Activated T-cell treated with anti-CD3 and anti-CD28 coated beads, Interleukin-2, amount 50 U/mL, for 72 hours (primary cell): ENCODE results near the gene CAAP1. TPM values are rescaled to one million over a fixed set of nuclear protein-coding genes. Genes with fewer than 3 reads are reported as not detected.

Source experiments
- ATAC-seq, 2 donors: fragments of 150-1000 bp; cut with Tn5 transposase; replicated peaks in 1 of 2; 2 replicates each; pipeline ENCODE4 v1.10.0; 2021; ENCODE audit warnings: moderate library complexity in 2 of 2, mild to moderate bottlenecking in 1 of 2
- DNase-seq, 2 donors: peaks; one replicate each; pipeline ENCODE4 v3.0.0; 2021 to 2022; ENCODE audit warnings: mixed read lengths in 1 of 2
- H3K27ac Mint-ChIP-seq: one replicate; pipeline ENCODE4 v1.8.0; 2022; ENCODE audit warnings: mild to moderate bottlenecking, moderate library complexity, mixed read lengths
- H3K27me3 Mint-ChIP-seq: one replicate; pipeline ENCODE4 v1.8.0; 2022; ENCODE audit warnings: low read depth, mixed read lengths
- H3K36me3 Mint-ChIP-seq, 2 donors: one replicate each; pipeline ENCODE4 v1.8.0; 2022; ENCODE audit warnings: mixed read lengths in 2 of 2, mild to moderate bottlenecking in 1 of 2; ENCODE audit not compliant: insufficient read depth in 2 of 2
- H3K4me1 Mint-ChIP-seq: one replicate; pipeline ENCODE4 v1.8.0; 2022; ENCODE audit warnings: low read depth, mixed read lengths
- H3K4me3 Mint-ChIP-seq, 2 donors: one replicate each; pipeline ENCODE4 v1.8.0; 2022; ENCODE audit warnings: mild to moderate bottlenecking in 2 of 2, mixed read lengths in 2 of 2, moderate library complexity in 2 of 2
- H3K9me3 Mint-ChIP-seq, 2 donors: one replicate each; pipeline ENCODE4 v1.8.0; 2022; ENCODE audit warnings: mixed read lengths in 2 of 2
- total RNA-seq, 2 donors: library from RNA; stranded (reverse); gene quantifications; one replicate each; pipeline ENCODE4 v1.2.3, GENCODE V29; 2022

The CAAP1 gene
- total RNA-seq, 2 donors from 2014 or later = 16.6 to 17.6 TPM

DNA sequence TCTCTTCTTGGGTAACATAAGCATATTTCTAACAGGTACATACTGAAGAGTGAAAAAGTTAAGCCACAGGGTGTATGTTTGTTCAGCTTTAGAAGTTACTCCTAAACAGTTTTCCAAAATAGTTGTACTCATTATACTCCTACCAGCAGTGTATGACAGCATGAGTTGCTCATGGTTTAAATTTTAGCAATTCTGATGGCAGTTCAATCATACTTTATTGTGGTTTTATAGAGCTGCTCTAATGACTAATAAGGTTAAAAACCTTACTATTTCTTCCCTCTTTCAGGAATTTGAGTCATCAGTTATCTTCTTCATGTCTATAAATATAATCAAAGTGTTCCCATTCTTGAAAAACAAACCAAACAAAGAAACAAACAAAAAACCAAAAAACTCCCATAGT, 81.5 kb downstream of the CAAP1 start:
- no peak overlapping the region for H3K27ac Mint-ChIP-seq
- H3K27me3 Mint-ChIP-seq = no peaks in the 10 kb centered on the region
- no peaks in the 10 kb centered on the region for H3K36me3 Mint-ChIP-seq
- H3K4me1 Mint-ChIP-seq = no peaks in the 10 kb centered on the region
- no peaks in the 10 kb centered on the region for H3K9me3 Mint-ChIP-seq
- H3K4me3 Mint-ChIP-seq = no peak overlapping the region
- DNase-seq (no peak), ATAC-seq (no peak)

DNA sequence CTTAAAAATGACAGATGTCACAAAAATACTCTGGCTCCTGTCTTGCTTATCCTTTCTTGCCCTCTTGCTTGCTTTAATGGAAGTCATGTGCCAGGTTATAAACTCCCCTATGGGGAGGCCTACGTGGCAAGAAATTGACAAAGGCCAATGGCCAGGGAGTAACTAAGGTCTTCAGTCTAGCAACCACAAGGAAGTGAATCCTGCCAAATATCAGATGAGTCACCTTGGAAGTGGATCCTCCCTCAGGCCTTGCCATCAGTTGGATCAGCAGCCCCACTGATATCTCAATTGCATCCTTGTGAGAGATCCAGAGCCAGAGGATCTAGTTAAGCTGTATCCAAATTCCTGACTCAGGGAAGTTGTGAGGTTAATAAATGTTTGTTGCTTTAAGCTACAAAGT, 82.8 kb downstream of the CAAP1 start:
- no peak for ATAC-seq
- Mint-ChIP-seq H3K27me3 (no peaks in the 10 kb centered on the region), H3K9me3 (no peaks in the 10 kb centered on the region), H3K36me3 (no peaks in the 10 kb centered on the region), H3K4me3 (no peak overlapping the region), H3K4me1 (no peaks in the 10 kb centered on the region), H3K27ac (no peak overlapping the region)
- DNase-seq = no peak

DNA sequence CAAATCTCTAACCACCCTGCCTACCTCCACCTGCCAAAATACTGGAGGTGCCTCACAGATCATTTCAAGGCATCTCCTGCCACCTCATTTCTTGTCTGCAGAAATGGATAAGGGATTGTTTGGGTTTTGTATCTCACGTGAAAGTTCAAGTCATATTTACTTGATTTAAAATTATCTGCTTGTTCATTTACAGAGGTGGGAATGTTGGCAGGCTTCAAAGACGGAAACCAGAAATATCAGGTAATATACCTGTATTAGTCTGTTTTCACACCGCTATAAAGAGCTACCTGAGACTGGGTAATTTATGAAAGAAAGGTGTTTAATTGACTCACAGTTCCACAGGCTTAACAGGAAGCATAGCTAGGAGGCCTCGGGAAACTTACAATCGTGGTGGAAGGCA, 85.4 kb downstream of the CAAP1 start:
- no peaks in the 10 kb centered on the region for H3K4me1 Mint-ChIP-seq
- ATAC-seq (no peak), DNase-seq (no peak)
- no peaks in the 10 kb centered on the region for H3K27me3 Mint-ChIP-seq
- H3K36me3 Mint-ChIP-seq = no peaks in the 10 kb centered on the region
- H3K27ac Mint-ChIP-seq = no peak overlapping the region
- no peaks in the 10 kb centered on the region for H3K9me3 Mint-ChIP-seq
- H3K4me3 Mint-ChIP-seq = no peak overlapping the region

DNA sequence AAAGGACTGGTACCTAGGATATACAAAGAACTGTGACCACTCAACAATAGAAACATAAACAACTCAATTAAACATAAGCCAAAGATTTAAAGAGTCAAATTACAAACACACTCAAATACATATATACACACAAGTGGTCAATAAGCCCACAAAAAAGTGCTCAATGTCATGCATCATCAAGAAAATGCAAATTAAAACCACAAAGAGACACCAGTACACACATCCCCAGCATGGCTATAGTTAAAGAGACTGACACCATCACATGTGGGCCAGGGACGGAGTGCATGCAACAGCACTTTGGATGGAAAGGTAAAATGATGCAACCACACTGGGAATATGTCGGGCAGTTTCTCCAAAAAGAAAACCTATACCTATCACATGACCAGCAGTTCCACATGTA, 89.7 kb downstream of the CAAP1 start:
- ATAC-seq (no peak), DNase-seq (no peak)
- no peak overlapping the region for H3K4me3 Mint-ChIP-seq
- no peak overlapping the region for H3K27ac Mint-ChIP-seq
- no peaks in the 10 kb centered on the region for H3K36me3 Mint-ChIP-seq
- H3K4me1 Mint-ChIP-seq = no peaks in the 10 kb centered on the region
- no peaks in the 10 kb centered on the region for H3K27me3 Mint-ChIP-seq
- no peaks in the 10 kb centered on the region for H3K9me3 Mint-ChIP-seq

DNA sequence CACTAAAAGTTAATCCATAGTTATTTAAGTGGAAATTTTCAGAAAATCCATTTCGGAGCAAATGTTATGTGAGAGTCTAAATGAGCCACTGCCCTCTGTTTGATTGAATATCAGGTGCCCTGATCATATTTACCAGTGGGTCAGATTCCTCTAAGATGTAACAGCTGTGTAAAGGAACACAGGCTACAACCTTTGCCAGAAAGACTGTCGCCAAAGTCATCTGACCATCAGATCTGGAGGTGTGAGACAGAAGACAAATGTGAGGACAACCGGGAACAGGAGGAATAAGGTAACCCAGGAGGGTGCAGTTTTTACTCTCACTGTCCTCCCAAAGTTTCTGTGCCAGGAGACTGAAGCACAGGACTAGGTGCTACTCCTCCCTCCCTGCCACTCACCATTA, 90.8 kb downstream of the CAAP1 start:
- Mint-ChIP-seq H3K4me1 (no peaks in the 10 kb centered on the region), H3K27me3 (no peaks in the 10 kb centered on the region)
- ATAC-seq = no peak

DNA sequence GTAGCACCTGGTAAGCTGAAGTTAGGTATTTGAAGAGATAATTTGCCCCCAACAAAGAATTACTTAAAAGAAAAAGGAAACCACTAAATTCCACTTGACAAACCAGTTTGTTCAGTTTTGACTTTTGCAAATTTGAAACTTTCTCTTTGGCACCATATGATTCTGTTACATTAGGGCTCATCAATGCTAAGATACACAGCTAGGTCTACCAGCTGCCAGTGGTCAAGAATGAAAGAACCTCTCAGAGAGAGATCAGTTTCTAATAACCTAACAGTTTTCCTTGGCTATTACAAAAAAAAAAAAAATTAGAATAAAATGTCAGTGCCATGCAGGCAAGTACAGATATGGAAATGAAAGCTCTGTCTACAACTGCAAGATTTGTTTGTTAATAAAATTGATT, 92.3 kb downstream of the CAAP1 start:
- H3K27ac Mint-ChIP-seq = no peak overlapping the region
- ATAC-seq (no peak), DNase-seq (no peak)
- no peak overlapping the region for H3K4me3 Mint-ChIP-seq
- no peaks in the 10 kb centered on the region for H3K36me3 Mint-ChIP-seq
- H3K9me3 Mint-ChIP-seq = peaks cover 0 to under 1% of the 10 kb centered on the region in 2 donors
- H3K4me1 Mint-ChIP-seq = no peaks in the 10 kb centered on the region
- H3K27me3 Mint-ChIP-seq = no peaks in the 10 kb centered on the region

More for the DNA sequence above, 90.8 kb downstream of the CAAP1 start:
- Mint-ChIP-seq H3K9me3 (no peaks in the 10 kb centered on the region), H3K4me3 (no peak overlapping the region), H3K27ac (no peak overlapping the region), H3K36me3 (no peaks in the 10 kb centered on the region)
- DNase-seq = no peak

DNA sequence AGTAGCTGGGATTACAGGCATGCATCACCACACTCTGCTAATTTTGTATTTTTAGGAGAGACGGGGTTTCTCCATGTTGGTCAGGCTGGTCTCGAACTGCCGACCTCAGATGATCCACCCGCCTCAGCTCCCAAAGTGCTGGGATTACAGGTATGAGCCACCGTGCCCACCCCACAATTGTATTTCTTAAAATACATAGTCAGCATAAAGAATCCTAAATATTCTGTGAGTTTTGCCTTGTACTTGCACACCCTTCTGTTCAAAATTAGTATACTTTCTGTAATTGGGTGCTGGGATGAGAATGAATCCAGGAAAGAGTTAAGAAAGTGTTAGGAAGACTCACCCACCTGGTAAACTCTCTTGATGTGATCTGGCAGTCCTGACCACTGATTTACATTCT, 101.3 kb downstream of the CAAP1 start:
- H3K27me3 Mint-ChIP-seq = no peaks in the 10 kb centered on the region
- no peak overlapping the region for H3K4me3 Mint-ChIP-seq
- H3K4me1 Mint-ChIP-seq = no peaks in the 10 kb centered on the region
- no peaks in the 10 kb centered on the region for H3K36me3 Mint-ChIP-seq
- H3K9me3 Mint-ChIP-seq = peaks cover 0 to 8% of the 10 kb centered on the region in 2 donors
- no peak overlapping the region for H3K27ac Mint-ChIP-seq
- DNase-seq = no peak
- no peak for ATAC-seq

Other genes with a start within 250 kb of the CAAP1 start
- 10 to 100 TPM; 32.3 to 39.1 TPM for gene PLAA, start 54.4 kb upstream of the CAAP1 start, total RNA-seq
- gene IFT74, start 63.6 kb upstream of the CAAP1 start, total RNA-seq = 10 to 100 TPM; 10.0 to 11.6 TPM
- gene LRRC19, start 112.9 kb upstream of the CAAP1 start, total RNA-seq = not detected
- not detected for gene TEK, start 216.4 kb upstream of the CAAP1 start, total RNA-seq